T-helper 9 cell (primary cell): Measurements from ENCODE around the gene E2F1.
"Not testable (repeated sequence)": the region's sequence is repeated elsewhere in the genome, so short reads cannot be mapped to it uniquely, and the experiment has no call there.

Experiments
- DNase-seq: peaks from one replicate; pipeline ENCODE4 v3.0.0-alpha.2; 2020

E2F1 gene

DNA sequence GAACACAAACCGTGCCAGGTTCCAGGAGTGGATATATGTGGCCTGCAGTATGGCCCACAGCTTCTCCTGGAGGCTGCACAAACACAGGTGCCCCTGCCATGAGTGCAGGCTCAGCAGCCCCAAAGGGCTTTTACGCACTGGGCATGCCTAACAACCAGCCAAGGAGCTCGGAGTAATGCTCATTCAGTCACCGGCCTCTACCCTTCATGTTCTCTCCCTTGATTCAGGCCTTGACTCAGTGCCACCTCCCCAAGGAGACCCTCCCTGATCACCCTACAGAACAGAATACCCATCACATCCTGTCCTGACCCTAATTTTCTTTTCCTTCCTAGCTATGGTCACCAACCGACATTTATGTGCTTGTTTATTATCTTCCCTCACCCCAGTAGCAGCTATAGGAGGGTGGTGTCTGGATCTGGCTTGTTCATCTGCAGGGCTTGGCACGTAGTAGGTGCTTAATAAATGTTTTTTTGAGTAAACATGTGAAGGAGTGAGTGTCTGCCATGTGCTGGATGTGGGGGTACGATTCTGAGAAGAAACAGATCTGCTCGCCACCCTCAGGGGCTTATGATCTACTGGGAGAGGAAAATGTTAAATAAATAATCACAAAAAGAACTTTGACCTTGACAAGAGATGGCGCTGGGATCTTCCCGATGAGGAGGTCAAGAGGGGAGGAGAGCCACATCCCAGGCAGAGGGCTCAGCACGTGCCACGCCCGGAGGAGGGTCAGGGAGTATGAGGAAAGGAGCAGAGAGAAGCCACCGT, 24.7 kb upstream of the E2F1 start:
- DNase-seq, result no peak

DNA sequence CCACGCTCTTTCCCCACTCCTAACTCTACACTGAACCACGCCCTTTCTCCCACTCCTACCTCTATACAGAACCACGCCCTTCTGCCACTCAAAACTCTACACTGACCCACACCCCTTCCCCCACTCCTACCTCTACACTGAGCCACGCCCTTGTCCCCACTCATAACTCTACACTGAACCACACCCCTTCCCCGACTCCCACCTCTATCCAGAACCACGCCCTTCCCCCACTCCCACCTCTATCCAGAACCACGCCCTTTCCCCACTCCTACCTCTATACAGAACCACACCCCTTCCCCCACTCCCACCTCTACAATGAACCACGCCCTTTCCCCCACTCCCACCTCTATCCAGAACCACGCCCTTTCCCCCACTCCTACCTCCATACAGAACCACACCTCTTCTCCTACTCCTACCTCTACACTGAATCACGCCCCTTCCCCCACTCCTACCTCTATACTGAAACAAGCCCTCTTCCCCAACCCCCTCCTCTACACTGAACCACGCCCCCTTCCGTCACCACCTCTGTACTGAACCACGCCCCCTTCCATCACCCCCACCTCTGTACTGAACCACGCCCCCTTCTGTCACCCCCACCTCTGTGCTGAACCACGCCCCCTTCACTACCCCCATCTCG, 23.8 kb upstream of the E2F1 start:
- no peak for DNase-seq

DNA sequence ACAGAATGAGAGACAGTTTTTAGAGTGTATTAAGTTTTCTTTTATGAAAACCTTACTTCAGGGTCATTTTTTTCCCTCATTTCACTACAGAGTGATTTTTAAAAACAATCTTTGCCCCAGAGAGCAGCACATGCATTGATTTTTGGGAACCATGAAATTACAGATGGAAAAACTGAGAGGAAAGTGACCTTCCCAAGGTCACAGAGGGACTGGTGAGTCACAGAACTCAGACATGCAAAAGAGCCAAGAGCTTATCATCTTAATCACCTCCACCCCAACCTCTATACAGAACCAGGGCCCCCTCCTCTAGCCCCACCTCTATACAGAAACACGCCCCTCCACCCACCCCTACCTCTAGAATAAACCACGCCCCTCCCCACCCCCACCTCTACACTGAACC, 23.2 kb upstream of the E2F1 start:
- DNase-seq, result no peak

DNA sequence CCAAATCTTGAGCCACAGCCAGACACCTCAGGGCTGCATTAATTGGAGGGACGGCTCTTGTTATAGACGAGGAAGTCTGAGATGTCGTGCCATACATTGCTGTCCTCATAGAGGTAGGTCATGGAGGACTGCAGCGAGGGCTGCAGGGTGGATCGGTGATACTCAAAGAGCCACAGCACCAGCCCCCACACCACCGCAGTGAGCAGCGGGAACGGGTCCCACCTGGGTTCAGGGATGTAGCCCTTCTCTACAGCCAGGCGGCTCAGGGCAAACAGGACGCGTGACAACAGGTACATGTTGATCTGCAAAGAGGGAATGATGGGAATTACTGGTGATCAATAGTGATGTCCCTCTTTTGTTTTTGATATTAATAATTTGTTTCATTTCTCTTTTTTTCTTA, 21.5 kb upstream of the E2F1 start:
- DNase-seq, result no peak

DNA sequence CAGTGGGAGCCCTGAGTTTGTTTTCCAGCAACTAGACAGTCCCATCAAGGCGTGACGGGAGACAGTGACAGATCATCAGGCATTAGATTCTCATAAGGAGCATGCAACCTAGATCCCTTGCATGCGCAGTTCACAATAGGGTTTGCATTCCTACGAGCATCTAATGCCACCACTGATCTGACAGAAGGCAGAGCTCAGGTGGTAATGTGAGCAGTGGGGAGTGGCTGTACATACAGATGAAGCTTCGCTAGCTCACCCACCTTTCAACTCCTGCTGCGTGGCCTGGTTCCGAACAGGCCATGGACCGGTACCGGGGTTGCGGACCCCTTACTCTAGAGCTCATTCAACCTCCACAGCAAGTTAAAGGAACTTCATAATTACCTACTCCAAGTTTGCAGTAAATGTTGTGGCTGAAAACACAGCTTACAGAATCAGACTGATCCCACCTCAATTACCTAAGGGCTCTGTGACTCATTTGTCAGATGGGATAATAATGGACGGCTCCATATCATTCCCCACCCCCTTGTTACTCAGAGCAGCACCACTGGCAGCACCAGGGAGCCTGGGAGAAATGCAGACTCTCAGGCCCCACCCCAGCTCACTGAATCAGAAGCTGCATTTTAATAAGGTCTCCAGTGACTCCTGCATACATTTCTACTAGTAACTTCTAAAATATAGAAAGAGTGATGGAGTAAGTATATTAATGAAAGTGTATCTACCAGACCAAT, 18.2 kb upstream of the E2F1 start:
- DNase-seq, result no peak

DNA sequence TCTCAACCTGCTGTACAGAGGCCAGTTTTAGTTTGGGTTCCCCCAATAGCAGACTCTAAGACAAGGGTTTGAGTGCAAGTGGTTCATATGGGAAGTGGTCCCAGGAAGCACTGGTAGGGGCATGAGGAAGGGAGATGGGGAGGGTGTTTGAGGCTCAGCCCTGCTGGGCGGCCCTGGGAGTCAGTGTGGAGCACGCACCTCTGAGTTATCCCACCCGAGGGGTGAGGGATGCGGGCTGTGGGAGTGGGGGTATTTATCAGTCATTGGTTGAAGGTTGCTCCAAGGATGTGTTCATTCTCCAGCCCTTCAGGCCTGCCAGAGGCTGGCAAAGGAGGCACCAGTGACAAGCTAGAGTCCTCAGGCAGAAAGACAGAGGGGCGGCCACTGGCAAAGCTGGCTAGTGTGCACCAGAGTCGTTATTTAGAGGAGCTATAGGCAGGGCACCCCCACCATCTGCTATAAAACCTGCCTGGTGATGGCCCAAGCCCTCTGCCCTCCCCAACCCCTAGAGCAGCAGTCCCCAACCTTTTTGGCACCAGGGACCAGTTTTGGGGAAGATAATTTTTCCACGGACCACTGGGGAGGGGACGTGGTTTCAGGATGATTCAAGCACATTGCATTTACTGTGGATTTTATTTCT, 17.4 kb upstream of the E2F1 start:
- DNase-seq, result no peak

DNA sequence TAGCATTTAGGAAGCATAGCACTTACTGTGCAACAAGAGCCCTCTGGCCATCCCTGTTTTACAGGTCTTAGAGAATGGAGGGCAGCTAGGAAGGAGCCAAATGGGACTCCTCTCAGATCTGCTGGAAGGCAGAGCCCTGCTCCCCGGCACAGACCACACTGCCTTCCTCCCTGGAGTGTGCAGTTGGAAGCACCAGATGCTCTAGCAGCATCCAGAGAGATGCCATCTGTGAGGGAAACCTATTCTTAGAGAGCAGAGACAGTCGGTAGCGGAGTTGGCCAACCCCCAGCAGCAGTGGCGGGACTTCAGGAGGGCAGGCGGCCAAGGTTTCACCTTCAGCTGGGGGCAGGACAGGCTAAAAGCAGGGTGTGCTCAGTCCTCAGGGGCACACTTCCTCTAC, 16.7 kb upstream of the E2F1 start:
- no peak for DNase-seq

DNA sequence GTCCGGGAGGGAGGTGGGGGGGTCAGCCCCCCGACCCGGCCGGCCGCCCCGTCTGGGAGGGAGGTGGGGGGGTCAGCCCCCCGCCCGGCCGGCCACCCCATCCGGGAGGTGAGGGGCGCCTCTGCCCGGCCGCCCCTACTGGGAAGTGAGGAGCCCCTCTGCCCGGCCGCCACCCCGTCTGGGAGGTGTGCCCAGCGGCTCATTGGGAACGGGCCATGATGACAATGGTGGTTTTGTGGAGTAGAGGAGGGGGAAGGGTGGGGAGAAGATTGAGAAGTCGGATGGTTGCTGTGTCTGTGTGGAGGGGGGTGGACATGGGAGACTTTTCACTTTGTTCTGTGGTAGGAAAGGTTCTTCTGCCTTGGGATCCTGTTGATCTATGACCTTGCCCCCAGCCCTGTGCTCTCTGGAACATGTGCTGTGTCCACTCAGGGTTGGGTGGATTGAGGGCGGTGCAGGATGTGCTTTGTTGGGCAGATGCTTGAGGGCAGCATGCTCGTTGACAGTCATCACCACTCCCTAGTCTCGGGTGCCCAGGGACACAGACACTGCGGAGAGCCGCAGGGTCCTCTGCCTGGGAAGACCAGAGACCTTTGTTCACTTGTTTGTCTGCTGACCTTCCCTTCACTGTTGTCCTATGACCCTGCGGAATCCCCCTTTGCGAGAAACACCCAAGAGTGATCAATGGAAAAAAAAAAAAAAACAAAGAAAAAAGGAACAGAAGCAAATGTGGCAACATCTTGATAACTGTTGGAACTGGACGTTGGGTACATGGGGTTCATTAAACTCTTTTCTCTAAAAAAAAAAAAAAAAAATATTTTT, 15.7 kb upstream of the E2F1 start:
- DNase-seq, result no peak

DNA sequence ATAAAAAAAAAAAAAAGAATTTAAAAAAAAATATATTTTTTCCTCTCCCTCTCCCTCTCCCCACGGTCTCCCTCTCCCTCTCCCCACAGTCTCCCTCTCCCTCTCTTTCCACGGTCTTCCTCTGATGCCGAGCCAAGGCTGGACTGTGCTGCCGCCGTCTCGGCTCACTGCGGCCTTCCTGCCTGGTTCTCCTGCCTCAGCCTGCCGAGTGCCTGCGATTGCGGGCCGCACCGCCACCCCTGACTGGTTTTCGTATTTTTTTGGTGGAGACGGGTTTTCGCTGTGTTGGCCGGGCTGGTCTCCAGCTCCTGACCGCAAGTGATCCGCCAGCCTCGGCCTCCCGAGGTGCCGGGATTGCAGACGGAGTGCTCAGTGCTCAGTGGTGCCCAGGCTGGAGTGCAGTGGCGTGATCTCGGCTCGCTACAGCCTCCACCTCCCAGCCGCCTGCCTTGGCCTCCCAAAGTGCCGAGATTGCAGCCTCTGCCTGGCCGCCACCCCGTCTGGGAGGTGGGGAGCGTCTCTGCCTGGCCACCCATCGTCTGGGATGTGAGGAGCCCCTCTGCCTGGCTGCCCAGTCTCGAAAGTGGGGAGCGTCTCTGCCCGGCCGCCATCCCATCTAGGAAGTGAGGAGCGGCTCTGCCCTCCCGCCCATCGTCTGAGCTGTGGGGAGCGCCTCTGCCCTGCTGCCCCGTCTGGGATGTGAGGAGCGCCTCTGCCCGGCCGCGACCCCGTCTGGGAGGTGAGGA, 14.7 kb upstream of the E2F1 start:
- not testable (repeated sequence) for DNase-seq

DNA sequence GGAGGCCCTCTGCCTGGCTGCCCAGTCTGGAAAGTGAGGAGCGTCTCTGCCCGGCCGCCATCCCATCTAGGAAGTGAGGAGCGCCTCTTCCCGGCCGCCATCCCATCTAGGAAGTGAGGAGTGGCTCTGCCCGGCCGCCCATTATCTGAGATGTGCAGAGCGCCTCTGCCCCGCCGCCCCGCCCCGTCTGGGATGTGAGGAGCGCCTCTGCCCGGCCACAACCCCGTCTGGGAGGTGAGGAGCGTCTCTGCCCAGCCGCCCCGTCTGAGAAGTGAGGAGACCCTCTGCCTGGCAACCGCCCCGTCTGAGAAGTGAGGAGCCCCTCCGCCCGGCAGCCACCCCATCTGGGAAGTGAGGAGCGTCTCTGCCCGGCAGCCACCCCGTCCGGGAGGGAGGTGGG, 12.8 kb upstream of the E2F1 start:
- not testable (repeated sequence) for DNase-seq

DNA sequence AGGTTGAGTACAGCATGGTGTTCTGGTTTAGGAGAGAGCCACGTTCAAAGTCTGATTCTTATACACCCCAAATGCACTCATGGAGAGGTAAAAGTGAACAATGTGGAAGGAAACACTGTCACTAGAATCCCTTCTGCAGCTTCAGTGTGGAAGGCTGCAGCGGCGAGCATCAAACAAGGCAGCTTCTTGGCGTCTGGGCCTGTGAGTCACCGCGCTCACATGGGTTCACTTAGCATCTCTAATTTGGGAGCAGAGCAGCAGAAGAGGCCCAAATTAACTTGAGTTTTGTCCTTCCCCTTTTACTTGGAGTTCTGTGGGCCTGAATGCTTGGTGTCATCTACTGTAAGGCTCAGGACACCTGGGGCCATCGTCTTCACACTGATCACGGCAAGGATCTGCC, 10.9 kb upstream of the E2F1 start:
- no peak for DNase-seq

DNA sequence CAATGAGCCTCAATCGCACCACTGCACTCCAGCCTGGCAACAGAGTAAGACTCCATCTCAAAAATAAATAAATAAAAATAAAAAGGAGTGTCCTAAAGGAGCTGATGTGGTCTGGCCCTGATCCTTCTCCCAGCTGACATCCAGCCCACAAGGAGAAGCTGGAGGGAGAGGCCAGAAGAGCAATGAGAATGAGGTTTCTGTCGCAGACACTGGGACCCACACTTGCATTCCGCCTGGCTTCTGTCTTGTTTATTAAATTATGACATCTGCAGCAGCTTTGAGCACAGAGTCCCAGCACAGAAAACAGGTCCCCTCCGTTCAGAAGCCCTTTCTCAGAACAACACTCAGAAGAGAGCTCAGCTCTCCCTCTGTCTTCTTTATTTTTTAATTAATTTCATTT, 10.3 kb upstream of the E2F1 start:
- no peak for DNase-seq

DNA sequence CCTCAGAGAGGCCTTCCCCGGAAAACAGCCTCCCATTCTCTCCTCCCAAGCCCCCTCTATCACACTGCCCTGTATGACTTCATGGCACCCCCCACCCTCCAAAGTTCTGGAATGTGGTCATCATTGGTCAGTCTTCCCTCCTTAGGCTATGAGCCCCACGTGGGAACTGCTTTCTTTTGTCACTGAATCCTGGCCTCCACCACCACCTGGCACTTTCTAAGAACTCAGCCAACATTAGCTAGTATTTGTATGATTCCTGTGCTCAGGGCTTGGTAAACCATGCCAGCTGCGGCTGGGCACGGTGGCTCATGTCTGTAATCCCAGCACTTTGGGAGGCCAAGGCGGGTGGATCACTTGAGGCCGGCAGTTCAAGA, 8.4 kb upstream of the E2F1 start:
- DNase-seq, result no peak

DNA sequence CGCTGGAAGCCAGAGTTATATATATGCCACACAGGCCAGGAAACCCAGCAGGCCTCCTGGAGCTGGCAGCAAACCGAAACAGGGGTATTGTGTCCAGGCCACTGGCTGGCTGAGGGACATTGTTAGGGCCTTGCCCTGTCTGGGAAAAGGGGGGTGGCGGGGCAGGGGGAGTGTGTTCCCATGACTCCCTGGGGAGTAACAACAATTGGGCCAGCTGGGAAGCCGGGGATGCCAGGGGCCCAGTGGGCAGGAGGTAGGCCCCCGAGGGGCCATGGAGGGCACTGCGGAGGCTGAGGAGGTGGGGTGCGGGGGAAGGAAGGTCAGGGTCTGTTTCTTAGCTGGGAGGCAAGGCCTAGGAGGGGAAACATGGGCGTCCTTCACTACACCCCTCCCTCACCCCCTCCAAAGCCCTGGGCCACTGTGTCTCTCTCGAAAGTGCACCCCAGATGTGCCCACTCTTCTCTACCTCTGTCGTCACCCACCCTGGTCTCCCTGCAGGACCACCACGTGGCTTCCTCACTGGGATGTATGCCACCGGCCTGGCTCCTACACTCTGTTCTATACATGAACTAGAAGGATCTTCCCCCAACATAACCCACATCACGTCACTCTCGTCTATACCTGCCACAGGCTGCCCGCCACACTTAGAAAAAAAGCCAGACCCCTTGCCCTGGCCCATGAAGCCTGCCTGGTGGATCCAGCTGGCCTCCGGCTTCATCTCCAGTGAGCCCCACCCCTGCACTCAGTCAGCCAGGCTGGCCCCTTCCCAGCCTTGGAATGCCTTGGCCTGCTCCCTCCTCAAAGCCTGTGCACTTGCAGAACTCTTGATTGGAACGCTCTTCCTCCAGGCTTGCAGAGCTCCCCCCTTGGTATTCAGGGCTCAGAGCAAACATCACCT, 7.8 kb upstream of the E2F1 start:
- no peak for DNase-seq

DNA sequence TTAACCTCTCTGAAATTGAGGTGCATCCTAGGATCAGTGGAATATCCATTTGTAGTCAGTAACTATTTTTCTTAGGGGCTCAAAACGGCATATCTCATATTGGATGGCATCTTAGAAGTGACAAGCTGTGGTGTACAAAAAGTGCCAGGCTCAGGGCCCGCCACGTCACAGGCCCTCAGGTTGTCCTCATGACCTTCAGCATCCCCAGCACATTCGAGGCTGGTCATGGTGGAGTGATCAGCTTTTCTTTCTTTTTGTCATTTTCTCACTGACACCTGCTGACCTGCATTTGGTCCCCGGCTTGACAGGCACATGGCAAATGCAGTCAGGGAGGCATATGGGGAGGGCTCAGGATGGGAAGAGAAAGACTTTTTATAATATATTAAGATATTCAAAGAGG, 7.1 kb upstream of the E2F1 start:
- DNase-seq, result no peak

DNA sequence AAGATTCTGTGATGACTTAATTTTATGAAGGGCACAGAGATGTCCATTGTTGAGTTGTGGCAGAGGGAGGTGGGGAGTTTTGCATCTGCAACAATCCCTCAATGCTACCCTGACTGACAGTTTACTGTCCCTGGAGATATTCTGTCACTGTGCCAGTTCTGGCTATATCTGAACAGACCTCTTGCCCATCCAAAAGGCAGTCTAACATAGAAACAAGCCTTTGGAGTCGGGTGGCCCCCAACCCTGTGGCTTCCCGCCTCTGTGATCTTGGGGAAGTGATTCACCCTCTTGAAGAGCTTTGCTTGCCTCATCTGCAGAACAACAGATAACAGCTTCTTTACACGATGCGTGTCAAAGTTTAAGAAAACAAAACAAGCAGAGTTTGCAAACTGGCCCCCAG, 3.8 kb upstream of the E2F1 start:
- peak; percentile 24 for DNase-seq

DNA sequence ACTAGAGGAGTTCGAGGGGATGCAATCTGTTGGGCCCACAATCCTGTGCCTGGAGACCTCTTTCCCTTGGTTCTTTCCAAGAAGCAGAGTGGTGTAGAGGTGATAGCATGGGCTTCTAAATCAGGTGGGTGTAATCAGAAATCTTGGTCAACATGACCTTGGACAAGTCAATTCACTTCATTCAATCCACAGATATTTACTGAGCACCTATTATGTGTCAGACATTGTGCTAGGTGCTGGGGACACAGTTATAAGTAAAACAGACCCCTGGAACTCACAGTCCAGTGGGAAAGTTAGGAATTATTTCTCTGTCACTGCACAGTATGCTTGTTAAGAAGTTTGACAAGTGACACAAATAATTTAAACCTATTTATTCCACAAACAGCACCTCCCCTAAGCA, 3.3 kb upstream of the E2F1 start:
- no peak for DNase-seq

DNA sequence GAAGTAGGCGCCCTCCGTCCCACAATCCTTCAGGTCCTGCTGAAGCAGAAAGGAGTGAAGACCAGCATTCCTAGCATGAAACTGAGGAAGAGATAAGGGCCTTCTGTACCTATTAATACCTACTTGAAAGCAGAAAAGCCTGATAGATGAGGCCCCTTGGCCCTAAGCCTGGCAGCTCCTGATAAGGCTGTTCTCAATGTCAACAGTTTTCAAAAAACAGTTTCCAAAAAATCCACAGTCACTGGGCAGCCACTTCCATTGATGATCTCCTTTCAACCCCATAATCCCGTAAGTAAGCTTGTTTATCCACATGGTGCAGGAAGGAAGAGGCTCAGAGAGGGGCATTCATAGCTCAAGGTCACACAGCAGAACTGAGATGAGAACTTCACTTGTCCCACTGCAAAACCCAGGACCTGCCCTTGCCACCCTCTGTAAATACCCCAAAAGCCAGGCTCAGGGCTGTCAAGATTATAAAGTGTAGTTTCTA, 2.8 kb upstream of the E2F1 start:
- DNase-seq, result no peak

DNA sequence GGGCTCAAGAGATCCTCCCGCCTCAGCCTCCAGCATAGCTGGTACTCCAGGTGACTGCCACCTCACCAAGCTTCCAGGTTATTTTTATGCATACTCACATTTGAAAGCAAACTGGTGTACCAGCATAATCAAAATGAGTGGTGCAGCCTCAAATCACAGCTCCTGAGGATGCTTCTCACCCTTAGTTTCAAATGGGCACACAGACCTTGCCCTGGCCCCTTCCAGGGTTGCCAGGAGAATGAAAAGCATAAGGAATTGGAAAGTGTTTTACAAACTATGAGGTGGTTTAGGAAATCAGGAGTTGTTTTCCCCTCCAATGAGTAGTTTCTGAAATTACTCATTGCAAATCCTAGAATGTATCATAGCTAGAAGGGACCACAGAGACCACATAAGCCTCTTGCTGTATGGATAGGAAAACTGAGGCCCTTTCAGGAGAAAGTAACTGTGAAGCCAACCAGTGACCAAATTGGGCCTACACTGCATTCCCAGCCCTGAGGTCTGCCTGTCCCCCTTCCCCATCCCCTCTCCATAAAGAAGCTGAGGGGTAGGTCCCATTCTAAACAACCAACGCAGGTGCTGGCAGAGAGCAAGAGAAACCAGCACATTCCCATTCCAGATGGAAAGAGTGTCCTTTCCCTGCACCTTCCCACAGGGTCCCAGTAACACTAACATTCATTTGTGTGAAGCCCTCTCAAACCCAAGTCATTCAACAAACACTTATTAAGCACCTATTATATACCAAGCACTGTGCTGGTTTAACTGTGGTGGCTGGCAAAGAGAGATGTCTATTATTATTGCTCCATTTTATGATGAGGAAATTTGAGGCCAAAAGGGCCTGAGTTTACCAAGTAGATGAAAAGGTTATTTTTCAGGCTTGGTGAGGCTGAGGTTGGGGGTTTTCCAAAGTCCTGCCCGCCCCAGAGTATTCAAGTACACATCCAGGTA, 2.1 kb upstream of the E2F1 start:
- DNase-seq, result no peak
